Measurements from ENCODE around the gene COG5.

Gene COG5

DNA sequence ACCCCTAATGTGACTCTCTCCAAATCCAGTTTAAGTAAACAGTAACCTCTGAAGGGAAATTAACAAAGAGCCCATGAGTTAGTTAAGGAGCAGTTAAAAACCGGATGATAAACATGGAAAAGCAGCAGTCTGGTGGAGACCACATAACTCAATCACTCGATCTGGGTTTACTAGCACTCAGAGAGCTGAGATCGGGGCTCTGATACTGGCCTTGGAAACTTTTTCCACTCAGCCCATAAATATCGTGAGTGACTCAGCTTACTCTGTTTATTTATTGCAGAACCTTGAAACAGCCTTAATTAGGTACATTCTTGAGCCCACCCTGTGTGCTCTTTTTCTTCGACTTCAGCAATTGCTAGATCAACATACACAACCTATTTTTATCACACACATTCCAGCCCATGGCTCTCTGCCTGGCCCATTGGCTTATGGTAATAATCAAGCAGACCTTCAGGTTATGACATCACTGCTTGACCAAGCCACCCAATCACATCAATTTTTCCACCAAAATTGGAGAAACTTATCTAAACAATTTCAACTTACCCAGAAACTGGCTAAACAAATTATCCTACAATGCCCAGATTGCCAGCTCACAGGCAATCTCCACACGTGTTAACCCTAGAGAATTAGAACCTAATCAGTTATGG, 176.0 kb downstream of the COG5 start:
- no peak for DNase-seq

DNA sequence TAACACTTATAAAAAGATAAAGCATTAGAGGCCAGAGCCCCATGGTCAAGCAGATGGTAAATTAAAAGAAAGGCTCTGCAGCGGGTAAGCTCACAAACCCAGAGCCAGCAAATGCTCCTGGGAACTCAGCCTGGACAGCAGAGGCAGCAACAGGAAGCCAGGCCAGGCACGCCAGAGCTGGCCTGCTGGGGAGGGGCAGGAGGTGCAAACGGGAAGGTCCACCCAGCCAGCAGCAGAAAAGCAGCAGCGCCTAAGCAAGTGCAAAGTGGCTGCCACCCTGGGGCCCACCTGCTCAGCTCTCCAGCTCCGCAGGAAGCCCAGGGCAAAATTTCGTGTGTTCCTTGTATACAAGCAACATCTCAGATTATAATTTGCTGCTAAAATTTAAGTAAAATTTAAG, 176.6 kb downstream of the COG5 start:
- DNase-seq: no peak

- no peak for DNase-seq
These were observed 177.1 kb downstream of the COG5 start for GRCh38 chr7:107386548-107387102.

DNA sequence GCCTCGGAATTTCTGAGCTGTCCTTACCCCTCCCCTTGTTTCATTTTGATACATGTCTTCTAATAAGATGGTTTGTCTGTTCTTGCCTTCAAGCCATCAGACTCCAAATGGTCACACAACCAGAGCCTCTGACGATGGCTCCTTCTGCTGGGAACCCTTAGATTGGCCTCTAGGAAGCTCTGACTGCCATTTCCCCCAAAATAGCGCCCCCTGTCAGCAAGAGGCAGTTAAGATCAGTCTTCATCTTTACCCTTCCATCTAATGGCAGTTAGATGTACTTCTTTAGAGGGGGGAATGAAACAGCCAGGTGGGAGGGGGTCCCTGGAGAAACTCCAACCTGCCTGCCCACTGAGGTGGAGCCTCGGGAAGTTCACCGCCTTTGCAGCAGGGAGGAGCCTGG, 179.7 kb downstream of the COG5 start:
- DNase-seq: no peak

GRCh38 chr7:107383203-107383602, 180.5 kb downstream of the COG5 start:
- no peak for DNase-seq

- no peak for DNase-seq
These were observed 182.3 kb downstream of the COG5 start for GRCh38 chr7:107381453-107381852.

GRCh38 chr7:107373354-107373753, 190.4 kb downstream of the COG5 start:
- no peak for DNase-seq

GRCh38 chr7:107372298-107372697, 191.4 kb downstream of the COG5 start:
- no peak for DNase-seq

DNA sequence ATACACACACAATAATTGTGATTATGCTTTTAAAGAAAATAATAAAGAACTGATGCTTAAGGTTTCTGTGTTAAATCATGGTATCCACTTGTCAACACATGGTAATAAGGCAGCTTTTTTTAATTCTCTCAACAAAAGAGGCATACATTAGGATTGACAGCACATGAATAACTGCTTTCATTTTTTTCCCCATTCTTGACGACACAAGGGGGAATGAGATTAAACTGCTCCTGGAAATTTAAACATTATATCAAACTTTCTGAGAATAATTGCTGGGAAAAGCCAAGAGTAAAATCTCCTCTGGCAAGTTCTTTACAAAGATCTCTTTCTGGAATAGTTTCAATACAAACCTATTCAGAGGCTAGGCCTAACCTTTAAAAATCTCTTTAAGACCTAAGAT, 192.9 kb downstream of the COG5 start:
- no peak for DNase-seq

DNA sequence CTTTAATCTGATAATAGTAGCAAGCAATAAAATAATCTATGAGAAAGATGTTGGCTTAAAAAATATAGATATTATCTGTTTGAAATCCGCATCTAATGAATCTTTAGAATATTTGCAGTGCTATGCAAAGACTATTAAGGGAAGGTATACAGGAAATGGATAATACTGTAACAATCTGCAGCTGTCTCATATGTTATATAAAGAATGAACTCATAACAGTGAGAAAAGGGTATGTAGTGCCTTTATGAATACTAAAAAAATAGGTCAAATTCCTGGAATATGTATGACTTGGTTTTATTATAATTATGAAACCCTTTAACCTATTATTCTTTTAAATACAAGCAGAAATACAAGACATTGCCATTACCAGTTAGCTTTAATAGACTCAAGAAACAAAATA, 198.9 kb downstream of the COG5 start:
- no peak for DNase-seq

GRCh38 chr7:107359520-107360316, 204.0 kb downstream of the COG5 start:
- DNase-seq: no peak

DNA sequence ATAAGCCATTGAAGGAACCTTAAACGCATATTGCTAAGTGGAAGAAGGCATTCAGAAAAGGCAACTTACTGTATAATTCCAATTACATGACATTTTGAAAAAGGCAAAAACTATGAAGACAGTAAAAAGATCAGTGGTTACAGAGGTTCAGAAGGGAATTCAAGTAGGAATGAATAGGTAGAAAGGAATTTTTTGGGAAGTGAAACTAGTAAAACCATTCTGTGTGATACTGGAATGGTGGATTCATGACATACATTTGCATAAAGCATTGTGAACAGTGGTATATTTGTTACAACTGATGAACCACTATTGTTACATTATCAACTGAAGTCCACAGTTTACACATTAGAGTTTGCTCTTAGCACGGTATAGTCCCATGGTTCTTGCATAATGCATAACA, 208.1 kb downstream of the COG5 start:
- DNase-seq: no peak

GRCh38 chr7:107354640-107355039, 209.1 kb downstream of the COG5 start:
- no peak for DNase-seq

GRCh38 chr7:107353701-107354100, 210.0 kb downstream of the COG5 start:
- DNase-seq: no peak

DNA sequence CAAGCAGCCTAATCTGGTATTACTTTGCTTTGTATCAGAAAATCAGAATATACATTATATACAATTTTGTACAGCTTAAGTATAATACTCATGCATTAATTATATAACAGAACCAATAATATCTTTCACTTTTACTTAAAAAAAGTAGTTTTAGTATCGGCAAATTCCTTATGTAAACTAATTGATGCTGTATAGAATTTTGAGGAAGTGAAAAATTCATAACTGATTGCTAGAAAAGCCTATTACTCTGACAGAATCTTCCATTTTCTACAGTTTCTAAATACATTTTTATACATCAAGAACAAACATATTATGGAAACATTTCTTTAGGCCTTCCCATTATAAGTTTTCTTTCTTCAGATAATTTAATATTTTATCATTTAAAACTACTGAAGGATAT, 217.8 kb downstream of the COG5 start:
- no peak for DNase-seq

- DNase-seq: no peak
These were observed 218.9 kb downstream of the COG5 start for GRCh38 chr7:107344799-107345198.

DNA sequence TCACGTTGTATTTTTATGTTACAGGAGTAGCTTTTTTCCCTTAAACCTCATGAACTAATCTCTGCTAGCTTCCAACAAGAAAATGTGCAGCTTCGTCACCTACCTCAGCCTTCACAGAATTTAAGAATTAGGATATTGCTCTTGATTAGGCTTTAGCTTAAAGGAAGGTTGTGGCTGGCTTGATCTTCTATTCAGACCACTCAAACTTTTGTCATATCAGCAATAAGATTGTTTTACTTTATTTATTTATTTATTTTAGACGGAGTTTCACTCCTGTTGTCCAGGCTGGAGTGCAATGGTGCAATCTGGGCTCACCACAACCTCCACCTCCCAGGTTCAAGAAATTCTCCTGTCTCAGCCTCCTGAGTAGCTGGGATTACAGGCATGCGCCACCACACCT, 219.4 kb downstream of the COG5 start:
- DNase-seq: no peak

DNA sequence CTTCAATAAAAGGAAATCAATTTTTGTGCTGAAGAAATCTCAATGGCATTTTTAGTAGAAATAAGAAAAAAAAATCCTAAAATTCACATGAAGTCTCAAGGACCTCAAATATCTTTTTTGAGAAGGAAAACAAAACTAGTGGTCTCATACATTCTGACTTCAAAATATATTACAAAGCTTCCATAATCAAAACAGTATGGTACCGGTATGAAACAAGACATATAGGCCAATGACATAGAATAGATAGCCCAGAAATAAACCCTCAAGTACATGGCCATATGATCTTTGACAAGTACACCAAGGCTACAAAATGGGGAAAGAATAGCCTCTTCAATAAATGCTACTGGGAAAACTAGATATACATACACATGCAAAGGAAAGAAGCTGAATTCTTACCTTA, 225.6 kb downstream of the COG5 start:
- DNase-seq: no peak

DNA sequence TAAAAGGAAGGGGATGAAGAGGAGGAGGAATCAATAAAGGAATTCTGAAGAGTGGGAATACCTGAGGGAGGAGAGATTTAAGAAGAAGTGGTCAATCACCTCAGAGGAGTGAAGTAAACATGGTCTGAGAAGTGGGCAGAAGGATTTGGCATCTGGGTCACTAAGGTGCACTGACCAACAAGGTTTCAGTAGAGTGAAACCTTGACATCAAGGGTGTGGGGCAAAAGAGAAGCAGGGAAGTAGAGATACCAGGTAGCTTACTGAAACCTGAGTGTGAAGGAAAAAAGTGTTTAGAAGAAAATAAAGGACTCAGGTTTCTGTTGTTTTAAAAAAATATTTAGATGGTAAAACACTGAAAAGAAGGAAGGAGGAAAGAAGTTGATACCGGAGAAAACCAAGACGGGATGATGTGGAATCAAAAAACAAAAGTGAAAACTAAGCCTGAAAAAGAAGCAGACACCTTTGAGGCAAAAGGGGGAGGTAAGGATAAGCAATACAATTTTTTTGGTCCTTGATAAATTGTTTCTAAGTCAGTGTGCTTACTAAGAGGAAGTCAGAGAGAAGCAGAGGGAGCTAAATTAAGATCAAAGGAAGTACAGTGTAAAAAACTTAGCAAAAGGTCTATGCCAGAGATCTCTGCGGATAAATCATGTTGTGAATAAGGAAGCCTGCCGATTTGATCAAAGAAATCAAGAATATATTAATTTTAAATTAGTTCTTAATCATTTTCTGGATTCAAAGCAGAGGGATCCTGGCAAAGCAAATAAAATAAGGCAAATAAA, 231.0 kb downstream of the COG5 start:
- DNase-seq: no peak

GRCh38 chr7:107330478-107330877, 233.2 kb downstream of the COG5 start:
- no peak for DNase-seq

DNA sequence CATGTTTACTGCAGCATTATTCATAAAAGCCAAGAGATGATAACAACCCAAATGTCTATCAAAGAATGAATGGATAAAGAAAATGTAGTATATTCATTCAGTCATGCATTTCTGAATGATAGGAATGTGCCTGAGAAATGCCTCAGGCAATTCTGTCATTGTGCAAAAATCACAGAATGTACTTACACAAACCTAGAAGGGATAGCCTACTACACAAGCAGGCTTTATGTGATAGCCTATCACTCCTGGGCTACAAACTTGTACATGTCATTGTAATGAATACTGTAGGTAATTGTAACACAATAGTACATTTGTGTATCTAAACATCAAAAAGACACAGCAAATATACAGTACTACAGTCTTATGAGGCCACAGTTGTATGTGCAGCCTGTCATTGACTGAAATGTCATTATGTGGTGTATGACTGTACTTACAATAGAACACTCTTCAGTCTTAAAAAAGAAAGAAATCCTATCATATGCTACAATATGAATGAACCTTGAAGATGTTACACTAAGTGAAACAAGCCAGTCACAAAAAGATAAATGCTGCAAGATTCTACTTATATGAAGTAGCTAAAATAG, 235.6 kb downstream of the COG5 start:
- peak; percentile 43 for DNase-seq

DNA sequence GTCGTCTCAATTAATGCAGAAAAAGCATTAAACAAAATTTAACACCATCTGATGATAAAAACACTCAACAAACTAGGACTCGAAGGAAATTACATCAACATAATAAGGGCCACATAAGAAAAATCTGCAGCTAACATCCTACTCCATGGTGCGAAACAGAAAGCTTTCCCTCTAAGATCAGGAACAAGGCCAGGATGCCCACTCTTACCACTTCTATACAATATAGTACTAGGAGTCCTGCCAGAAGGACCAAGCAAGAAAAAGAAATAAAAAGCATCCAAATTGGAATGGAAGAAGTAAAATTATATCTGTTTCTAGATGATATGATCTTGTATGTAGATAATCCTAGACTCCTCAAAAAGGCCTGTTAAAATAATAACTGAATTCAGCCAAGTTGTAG, 237.7 kb downstream of the COG5 start:
- DNase-seq: no peak

DNA sequence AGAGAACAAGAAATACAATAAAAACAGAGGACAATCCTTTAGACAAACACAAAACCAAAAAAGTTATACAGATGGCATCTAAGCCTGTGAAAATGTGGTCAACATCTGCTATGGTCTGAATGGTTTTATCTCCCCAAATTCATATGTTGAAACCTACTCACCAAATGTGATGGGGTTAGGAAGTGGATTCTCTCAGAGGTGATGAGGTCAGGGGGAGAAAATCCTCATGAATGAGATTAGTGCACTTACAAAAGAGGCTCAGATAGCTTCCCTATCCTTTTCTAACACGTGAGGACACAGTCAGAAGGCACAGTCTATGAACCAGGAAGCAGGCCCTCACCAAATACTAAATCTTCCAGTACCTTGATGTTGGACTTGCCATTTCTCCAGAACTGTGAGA, 241.7 kb downstream of the COG5 start:
- no peak for DNase-seq
